ENCODE data around the gene PEPD.

GRCh38 chr19:33522371-33522662 is 726 bp upstream of the PEPD start:
- TF ChIP-seq POLR2AphosphoS5 (IDR thresholded peaks at IDR 0.05; ENCODE audit: low read depth) (no peak), CTCF (IDR thresholded peaks at IDR 0.05; ENCODE audit: insufficient read depth, low read length) (no peak), REST (IDR thresholded peaks at IDR 0.05; ENCODE audit: insufficient replicate concordance, low read depth) (no peak), SPI1 (IDR thresholded peaks at IDR 0.05; ENCODE audit: borderline replicate concordance, low read depth) (no peak), GABPA (IDR thresholded peaks at IDR 0.05; ENCODE audit: low read depth) (no peak)

All from HL-60 (cell line).